Measurements from ENCODE around the gene TRAF5.

TRAF5 gene

GRCh38 chr1:211420845-211421454 is 94.3 kb downstream of the TRAF5 start:
- no peak for DNase-seq (ENCODE audit: low spot score)

GRCh38 chr1:211424018-211424417 is 97.4 kb downstream of the TRAF5 start:
- DNase-seq (ENCODE audit: low spot score) = no peak

All from SK-N-DZ (cell line).